ENCODE measurements around the gene ZNG1B.
"Not testable (repeated sequence)": the region's sequence is repeated elsewhere in the genome, so short reads cannot be mapped to it uniquely, and the experiment has no call there.

- TF ChIP-seq CTCF (IDR thresholded peaks at IDR 0.05; ENCODE audit: low read length); EZH2phosphoT487 (IDR thresholded peaks at IDR 0.05; ENCODE audit: low read length); EZH2 (optimal IDR thresholded peaks at IDR 0.05; ENCODE audit: low read depth, low read length): not testable (repeated sequence)
Observed at GRCh38 chr2:113524986-113525385, 87.5 kb downstream of the ZNG1B start.
